Limb (tissue), 2 donors: Measurements from ENCODE around the gene PPP1R1C.
A peak's percentile ranks its signal among the peaks of the same experiment; 100 is the strongest.

Experiments used
- DNase-seq, 2 donors: peaks; one replicate each; pipeline ENCODE4 v3.0.0-alpha.2; 2016; ENCODE audit errors: extremely low spot score in 2 of 2

Gene PPP1R1C

DNA sequence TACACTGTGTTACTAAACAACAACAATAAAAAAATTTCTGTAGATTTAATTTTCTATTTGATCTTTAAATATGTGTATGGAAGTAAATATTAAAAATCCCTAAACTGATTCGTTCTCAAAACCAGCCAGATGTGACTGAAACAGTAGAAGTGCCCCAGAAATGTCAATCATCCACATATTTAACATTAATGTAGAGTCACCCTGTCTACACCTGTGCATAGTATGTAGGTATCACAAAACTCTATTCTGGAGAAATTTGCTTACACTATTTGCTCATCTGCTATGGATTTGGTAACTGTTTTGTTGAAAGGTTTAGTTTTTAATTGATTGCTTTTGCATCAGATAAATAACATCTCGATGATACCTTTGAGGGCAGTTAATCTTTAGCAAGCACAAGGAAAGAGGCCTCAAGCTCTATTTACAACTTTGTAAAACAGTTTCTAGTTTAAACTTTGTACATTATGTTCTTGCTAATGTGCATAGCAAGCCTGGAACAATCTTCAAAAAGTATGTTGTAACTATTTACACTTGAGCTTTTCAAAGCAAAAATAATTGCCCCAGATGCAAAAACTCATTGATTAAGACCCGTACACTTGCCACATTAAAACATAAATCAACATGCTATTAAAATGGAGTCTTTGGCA, 76.8 kb downstream of the PPP1R1C start:
- no peak for DNase-seq

DNA sequence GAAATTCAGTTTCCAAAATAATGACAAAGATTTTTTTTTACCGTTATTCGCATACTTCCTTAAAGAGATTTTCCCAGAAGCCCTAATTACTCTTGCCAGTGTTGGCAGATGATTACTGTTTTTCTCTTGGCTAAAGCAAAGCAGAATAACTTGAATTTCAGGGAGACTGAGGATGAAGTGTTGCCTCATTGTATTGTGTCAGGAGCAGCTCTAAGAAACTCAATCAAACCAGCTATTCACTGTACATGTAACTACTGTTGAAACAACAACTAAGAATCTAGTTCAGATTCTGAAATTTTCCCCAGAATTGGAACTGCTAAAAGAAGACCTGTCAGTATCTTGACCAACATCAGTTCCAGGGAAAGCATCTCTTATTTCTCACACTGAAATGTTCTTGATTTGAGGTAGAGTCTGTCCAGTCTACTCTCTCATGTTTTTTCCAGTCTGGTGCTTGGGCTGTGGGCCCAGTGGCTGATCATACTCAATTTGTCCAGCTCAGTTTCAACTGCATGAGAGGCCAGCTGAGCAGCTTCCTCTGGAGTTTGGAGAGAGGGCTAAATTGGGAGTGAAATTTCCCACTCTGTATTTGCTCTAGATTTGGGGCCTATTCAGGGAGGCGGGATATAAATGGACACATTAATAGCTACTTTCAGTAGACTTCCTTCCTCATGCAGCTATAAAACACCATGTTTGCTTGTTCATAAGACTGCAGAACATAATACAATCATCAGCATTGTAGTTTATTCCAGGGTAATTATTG, 78.5 kb downstream of the PPP1R1C start:
- DNase-seq, result peak in 1 of 2 donors; percentile 37

DNA sequence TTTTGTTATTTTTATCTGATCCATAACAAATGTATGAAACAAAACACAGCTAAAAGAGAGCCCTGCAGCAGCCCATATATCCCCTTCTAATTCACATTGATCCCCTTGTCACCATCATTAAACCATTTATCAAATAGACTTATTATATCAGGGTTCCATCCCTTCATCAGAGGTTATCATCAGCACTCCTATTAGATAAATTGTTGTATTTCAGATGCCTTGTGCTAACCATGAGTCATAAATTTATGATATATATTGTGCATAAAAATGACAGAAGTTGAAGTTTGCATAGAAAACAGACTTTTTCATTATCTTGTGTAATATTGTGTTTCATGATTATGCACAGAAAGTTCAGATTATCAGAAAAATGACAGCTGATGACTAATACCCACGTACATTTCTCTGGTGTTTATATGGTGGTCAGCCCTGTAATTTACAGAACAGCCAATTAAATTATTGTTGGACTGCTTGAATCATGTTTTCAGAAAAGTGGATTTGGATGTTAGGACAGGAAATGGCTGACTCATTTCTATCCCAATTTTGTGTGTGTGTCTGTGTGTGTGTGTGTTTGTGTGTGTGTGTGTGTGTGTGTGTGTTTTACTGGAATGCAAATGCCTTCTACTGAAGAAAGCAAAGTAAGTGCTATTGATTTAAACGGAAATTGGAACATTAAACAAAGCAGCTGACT, 80.9 kb downstream of the PPP1R1C start:
- DNase-seq, result no peak

DNA sequence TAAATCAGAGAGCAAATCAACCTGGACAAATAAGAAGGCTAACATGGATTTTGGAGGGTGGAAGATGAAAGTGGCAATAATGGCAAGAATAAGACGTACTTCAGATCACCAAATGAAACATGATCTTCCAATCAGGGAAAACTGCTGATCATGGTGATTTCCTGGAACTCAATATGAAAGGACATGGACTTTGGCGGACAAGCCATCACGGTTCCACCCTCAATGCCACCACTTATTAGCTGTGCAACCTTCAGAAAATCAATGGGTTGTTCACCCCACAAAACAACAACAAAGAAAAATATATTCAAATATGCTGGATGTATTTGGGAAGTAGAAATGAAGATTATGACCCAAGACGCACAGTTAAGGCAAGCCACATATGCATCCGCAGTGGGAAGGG, 81.7 kb downstream of the PPP1R1C start:
- no peak for DNase-seq

DNA sequence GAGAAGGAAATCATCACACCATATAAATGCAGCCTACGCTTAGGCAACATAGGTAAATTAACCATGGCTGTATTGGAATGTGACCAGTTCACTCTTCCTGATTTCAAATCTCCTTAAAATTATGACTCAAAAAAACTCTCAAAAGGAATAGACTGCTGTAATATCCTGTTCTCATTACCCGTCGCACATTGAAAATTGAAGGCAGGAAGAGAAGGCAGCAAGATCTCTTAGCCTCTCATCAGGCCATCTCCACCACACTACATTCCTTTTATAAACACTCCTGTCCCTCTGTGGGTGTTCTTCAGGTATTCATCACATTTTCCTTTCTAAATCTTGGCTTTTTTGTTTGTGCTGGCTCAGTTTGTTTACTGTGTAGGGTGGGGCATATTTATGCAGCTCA, 83.2 kb downstream of the PPP1R1C start:
- DNase-seq, result no peak

DNA sequence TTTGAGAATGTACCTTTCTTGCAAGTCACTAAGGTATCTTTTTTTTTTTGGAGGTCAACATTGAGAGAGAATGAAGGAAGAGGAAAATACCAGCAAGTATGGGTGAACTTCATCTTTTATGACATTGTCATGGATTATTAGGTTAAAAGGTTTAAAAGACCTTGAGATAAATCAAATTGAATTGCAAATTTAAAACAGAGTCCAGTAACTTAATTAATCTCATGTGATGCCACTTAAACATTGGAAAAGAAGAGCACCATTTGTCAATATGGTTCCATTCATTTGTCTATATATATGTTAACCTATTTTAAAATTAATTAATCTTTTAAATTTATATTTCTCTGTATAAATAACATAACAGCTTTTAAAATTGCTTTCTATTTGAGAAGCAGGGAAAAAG, 83.8 kb downstream of the PPP1R1C start:
- no peak for DNase-seq

DNA sequence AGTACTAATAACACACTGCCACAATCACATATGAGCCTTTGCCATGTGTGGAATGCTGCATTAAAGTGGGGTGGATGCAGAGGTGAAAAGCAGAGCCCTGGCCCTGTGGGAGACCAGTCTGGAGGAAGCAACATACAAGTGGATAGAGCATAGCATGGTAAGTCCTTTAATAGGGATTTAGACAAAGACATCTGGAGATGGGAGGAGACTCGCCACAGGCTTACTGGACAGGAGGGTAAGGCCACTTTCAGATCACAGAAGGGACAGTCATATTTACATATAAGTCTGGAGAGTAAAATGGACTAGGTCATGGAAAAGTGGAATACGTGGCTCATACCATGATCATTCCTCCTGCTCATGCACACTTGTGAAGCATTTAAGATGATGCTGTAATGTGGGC, 84.3 kb downstream of the PPP1R1C start:
- DNase-seq, result no peak

DNA sequence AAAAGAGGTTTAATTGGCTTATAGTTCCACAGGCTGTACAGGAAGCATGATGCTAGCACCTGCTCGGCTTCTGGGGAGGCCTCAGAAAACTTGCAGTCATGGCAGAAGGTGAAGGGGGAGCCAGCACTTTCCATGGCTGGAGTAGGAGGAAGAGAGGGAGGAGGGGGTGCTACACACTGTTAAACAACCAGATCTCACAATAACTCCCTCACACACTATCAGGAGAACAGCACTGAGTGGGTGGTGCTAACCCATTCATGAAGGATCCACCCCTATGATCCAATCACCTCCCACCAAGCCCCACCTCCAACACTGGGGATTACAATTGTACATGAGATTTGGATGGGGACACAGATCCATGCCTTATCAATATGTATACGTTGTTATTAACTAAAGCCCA, 85.1 kb downstream of the PPP1R1C start:
- no peak for DNase-seq

DNA sequence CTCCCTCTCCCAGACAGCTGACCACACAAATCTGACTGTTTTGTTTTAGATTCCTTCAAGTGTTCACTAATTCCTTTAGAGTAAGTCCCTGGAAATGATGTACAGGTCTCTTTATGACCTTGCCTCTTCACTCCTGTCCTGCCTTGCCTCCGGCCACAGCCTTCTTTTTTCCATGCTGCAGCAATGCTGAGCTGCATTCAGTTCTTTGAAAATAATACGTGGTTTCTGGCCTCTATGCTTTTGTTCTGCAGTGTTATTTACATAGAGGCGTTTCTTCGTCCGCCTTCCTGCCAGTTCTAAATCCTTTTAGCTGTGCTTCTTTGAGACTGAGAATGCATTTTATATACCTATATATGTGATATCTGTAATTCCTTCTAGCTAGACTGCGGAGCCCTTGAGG, 87.2 kb downstream of the PPP1R1C start:
- no peak for DNase-seq

DNA sequence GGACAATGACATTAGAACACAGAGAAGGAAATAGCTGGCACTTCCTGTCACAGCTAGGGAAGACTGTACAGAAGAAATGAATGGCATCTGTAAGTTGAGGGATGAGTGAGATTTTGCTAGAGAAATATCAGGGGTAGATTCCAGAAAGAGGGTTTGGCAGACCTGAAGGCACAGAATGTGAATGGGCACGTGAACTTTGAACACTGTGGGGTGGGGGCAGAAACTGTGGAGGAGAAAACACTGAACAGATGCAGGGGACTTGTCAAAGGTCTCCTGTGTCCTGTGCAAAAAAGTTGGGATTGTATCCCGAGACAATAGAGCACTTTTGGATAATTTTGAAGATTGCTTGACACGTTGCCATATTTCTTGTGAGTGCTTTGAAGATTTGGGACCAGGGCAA, 88.0 kb downstream of the PPP1R1C start:
- no peak for DNase-seq

DNA sequence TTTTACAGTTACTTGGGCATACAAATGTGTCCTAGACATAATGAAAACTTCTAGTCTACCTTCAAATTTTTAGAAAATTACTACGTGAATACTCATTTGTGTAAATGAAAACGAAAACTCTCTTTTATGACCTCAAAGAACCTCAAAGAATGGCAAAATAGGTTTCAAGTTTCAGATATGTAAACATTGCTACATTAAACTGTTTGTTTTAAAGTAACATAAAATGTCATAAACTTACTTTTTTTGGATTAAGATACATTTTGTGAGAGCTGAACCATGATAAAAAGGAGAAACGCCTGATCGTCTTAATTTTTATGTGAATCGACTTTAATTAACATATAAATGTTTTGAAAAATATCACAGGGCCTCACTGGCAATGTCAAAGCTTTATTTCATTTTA, 91.4 kb downstream of the PPP1R1C start:
- DNase-seq, result no peak

DNA sequence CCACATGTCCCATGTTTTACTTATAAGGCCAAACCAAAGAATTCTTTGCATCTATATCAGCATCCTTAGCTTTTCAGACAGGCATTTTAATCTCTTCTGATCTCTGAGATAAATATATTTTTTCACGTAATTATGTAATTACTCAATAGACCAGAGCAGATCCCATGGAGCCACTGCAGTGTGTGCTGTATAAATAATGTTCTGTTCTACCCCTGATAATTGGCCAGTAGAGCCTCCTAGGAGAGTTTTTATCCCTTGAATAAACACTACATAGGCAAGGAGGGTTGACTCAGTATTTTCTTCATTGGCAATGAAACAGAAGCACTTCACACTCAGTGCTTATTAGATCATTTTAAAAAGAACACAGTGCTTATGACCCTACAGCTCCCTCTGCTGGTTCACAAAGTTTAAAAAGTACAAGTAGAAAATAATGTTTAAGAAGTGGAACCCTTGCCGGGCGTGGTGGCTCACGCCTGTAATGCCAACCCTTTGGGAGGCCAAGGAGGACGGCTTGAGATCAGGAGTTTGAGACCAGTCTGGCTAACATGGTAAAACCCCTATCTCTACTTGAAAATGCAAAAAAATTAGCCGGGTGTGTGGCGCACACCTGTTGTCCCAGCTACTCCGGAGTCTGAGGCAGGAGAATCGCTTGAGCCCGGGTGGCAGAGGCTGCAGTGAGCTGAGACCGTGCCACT, 91.9 kb downstream of the PPP1R1C start:
- DNase-seq, result peak; percentile 34 to 57

DNA sequence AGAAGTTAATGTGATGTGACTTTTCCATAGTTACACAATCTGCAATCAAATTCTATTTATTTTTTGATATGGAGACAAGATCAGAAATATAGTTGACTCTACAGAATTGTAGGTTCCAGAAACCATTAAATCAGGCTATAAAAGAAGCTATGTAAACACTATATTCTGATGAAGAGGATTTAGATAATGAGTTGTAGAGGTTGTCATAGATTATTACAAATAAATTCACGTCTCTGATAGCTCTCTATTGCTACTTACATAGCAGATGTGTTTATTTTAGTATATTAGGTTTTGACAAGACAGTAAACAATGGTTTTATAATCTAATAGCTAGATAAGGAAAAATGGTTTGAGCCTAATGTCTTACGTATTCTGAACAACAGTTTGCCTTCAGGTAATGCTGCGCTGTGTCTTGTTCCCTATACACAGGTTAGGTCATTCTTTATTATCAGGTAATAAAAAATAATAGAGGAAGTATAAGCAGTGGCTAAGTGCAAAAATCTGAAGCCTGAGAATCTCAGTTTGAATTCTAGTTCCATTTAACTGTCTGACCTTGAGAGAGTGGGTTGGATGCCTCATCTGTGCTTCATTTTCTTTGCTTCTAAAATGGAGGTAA, 93.4 kb downstream of the PPP1R1C start:
- no peak for DNase-seq

DNA sequence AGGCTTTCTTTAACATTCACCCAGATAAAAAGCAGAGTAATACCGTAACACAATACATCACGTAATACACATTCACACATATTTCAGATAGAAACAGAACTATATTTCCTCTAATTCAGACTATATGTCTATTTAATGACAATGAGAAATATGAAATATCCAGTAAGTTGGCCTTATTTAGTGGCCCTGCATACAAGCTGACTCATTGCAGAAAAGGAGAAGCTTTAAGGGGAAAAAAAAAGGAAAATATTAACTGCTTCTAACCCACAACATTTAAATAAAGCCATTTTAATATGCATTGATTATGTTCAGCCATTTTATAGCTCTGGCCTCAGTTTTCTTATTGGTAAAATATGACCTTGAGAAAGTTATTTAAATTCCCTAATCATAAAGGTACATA, 94.8 kb downstream of the PPP1R1C start:
- no peak for DNase-seq

DNA sequence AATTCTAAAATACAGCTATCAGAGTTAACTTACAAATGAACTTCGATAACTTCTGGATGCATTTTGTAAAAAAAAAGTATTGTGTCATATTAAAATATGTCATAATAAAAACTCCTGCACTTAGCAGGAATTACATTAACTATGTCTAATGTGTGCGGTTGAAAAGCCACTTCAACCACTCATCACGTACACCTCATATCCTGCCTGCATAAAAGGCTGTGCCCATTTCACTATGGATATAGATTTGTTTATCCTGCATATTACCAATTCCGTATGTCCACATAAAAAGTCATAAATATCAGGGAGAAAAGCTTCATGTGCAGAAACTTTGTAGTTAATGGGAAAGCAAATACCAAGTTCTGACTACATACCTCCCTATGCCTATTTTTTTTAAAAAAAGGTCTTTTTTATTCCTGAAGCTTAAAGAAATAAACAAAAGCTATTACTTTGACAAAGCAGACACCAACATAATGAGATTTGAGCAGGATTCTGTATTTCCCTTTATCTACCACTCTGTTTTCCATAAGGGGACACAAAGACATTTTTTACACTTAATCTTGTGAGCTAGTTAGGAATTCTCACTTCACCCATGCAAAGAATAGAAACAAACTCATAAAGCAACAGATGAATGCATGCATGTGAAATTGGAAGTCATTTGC, 96.1 kb downstream of the PPP1R1C start:
- no peak for DNase-seq

DNA sequence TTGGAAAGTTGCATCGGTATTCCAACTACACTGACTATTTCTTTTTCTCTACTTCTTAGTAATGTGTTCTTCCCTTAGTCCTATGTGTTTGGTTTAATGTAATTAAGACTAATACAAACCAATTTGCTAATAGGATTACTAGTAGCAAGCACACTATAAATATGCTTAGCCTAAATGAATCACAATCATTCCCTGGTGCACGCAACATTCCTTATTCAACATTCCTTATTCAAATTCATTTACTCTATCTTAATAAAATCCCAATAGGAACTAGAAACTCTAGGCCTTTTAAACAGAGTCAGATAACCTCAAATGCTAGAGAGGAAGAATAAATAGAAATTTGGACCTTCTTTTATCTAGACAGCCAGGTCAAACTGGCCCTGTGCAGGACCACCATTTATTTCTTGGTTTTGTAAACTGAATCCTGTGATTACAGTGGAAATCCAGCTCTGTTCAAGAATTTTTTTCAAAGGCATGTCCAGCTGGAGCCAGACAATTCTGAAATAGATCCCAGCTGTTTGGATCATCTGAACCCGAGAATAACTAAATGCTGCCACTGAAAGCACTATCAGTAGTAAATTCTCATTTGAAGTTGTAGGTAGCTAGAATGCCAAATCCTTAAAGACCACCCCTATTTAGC, 103.1 kb downstream of the PPP1R1C start:
- peak in 1 of 2 donors; percentile 30 for DNase-seq

DNA sequence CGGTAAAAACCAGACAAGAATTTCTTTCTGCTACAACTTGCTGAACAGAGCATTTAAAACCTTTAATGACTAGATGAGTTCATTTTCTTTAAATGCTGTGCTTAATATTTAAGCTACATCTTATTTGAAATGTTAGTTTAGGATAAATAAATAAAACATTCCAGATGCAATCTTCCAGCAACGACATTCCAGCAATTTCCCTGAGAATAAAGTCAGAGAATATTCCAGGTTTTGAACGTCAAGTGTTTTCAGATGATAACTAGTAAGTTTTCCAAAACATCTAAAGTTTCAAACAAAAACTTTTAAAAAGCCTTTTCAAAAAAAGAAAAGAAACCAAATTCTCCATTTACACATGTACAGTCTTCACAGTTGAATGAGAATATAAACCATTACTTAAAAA, 104.8 kb downstream of the PPP1R1C start:
- no peak for DNase-seq

DNA sequence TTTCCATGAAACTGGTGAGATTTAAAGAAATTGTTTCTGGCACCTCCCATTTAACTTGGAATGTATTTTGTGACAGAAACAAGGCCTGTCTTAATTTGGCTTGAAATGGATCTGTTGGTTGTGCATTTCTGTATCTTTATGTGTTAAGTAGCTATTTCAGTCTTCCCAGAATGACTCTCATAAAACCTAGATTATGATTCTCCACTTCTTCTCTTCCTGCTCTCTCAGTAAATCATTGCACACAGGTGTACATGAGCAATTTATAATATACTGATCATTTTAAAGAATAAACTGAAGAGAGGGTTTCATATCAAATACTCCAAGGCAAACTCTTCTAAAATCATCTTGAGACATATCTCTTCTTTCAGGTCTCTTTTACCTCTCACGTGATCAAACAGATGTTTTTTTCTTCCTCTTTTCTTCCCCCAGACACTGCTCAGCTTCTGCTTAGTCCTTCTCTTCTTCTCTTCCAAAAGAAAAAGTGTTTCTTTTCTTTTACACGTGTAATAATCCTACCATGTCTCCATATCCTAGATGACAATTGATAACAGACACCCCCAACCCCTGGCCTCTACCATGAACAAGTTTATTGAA, 112.0 kb downstream of the PPP1R1C start:
- DNase-seq, result no peak

DNA sequence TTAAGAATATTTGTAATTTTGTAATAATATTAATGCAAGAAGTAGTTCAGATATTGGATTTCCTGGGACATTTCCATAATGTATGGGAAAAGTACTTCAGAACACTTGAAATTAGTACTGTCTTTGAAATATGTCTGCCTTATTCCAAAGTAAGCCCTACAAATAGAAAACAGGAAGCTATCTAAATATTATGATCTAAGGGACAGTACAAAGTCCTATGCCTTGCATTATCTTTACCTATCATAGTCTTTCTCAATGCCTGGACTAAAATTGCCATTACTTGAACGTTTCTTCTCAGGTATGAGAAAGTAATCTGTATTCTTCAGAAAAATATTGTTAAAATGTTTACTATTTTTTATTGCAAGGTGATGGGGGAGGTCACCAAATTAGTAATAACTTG, 113.0 kb downstream of the PPP1R1C start:
- DNase-seq, result no peak

DNA sequence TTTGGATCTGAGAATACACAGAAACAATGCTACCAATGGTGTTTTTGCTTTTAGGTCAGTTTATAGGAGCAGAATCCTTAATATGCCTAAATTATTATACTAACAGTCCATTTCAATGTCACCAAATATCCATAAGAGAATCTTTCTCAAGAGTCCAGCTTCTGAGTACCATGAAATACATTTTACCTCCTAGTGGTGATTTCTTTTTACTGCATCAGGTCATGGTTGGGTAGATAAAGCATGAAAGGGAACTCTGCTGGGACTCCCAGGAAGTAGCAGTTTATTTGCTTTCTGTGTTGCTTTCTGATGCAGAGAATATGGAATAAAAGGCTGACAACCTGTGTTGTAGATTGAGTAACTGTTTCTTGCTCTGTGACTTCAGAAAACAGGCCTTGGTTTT, 115.6 kb downstream of the PPP1R1C start:
- no peak for DNase-seq
